ENCODE data around the gene PALLD. TPM values are rescaled to one million over a fixed set of nuclear protein-coding genes. Genes with fewer than 3 reads are reported as not detected.

The PALLD gene
- total and polyA plus RNA-seq, 2 of the 8 experiments (the other 6 are each of a cell fraction or from before 2014, with no cell fraction given), result 10.5 to 25.0 TPM

- H2BK5ac ChIP-seq (ENCODE audit: low read depth, low read length), result no peak overlapping the region
- H3K36me3 ChIP-seq (ENCODE audit: control insufficient read depth in 2 of 4, insufficient read depth in 4 of 4, low read length in 3 of 4), result peaks cover 2 to 25% (median 16%) of the 10 kb centered on the region in 4 experiments; a peak in 6 of 8 replicates
- no peaks in the 10 kb centered on the region for H3K23me2 ChIP-seq (ENCODE audit: low read depth, low read length)
- H4K91ac ChIP-seq (replicated peaks; ENCODE audit: insufficient read length, low read length), result no peak overlapping the region
- no peak overlapping the region for H3K27ac ChIP-seq (ENCODE audit: low read depth, low read length)
- no peaks in the 10 kb centered on the region for H3K79me1 ChIP-seq (ENCODE audit: low read depth, low read length)
- no peak overlapping the region for H2AFZ ChIP-seq (ENCODE audit: low read length)
- H3K9ac ChIP-seq (replicated peaks in 1 of 4; ENCODE audit: extremely low read depth in 1 of 4, low read depth in 3 of 4, low read length in 3 of 4), result no peak overlapping the region
- no peak overlapping the region for H4K8ac ChIP-seq (ENCODE audit: extremely low read depth, insufficient read depth, low read length)
- H3K27me3 ChIP-seq (replicated peaks in 1 of 4; ENCODE audit: control insufficient read depth in 3 of 4, extremely low read depth in 1 of 4, insufficient read depth in 3 of 4, low read length in 3 of 4), result no peaks in the 10 kb centered on the region
- POLR2A ChIA-PET (ENCODE audit: partially characterized antibody), result no interaction called here
- no peak overlapping the region for H3K4me2 ChIP-seq (ENCODE audit: insufficient read depth in 1 of 2, low read depth in 2 of 2, low read length in 2 of 2)
- no peak overlapping the region for H2BK20ac ChIP-seq (ENCODE audit: low read length)
- no peak for DNase-seq (ENCODE audit: low read depth in 1 of 2, low spot score in 2 of 2)
- no peak for FAIRE-seq
- no peaks in the 10 kb centered on the region for H3K4me1 ChIP-seq (replicated peaks in 1 of 4; ENCODE audit: control insufficient read depth in 3 of 4, insufficient read depth in 4 of 4, low read length in 3 of 4)
- H2BK12ac ChIP-seq (ENCODE audit: low read depth, low read length), result no peak overlapping the region
- no peak overlapping the region for H2BK15ac ChIP-seq (ENCODE audit: low read length)
- CTCF ChIA-PET (ENCODE audit: partially characterized antibody), result interaction anchor here (1.4 kb wide), 1 partner anchor 308 kb away, joined by 3 read pairs; no protein-coding TSS in a partner anchor
- no peak overlapping the region for H3K4ac ChIP-seq (replicated peaks; ENCODE audit: insufficient read length, low read depth, low read length)
- H2BK120ac ChIP-seq (replicated peaks; ENCODE audit: low read depth, low read length), result no peak overlapping the region
- H3K18ac ChIP-seq (ENCODE audit: extremely low read depth, low read length), result no peak overlapping the region
- no peak overlapping the region for H3K4me3 ChIP-seq (ENCODE audit: extremely low read depth in 1 of 4, insufficient read depth in 2 of 4, low read depth in 3 of 4, low read length in 4 of 4)
- H4K20me1 ChIP-seq (replicated peaks in 1 of 2; ENCODE audit: control insufficient read depth in 1 of 2, insufficient read depth in 2 of 2, low read length in 2 of 2), result no peaks in the 10 kb centered on the region
- TF ChIP-seq TCF12 (IDR thresholded peaks at IDR 0.05; ENCODE audit: low read depth, low read length), result no peak
- TF ChIP-seq HDAC6 (IDR thresholded peaks at IDR 0.05; ENCODE audit: low read depth, low read length), result no peak
- TF ChIP-seq PHF8 (conservative IDR thresholded peaks at IDR 0.05; ENCODE audit: low read depth, low read length), result no peak
- no peak for TF ChIP-seq USF2 (IDR thresholded peaks at IDR 0.05; ENCODE audit: low read length)
- TF ChIP-seq POLR2A (IDR thresholded peaks at IDR 0.05; ENCODE audit: control extremely low read depth in 1 of 2, low read depth in 2 of 2, low read length in 2 of 2), result no peak
- no peak overlapping the region for H2AK5ac ChIP-seq (ENCODE audit: low read depth, low read length)
- H3K56ac ChIP-seq (replicated peaks; ENCODE audit: insufficient read length, low read depth, low read length), result no peak overlapping the region
- no peak overlapping the region for H4K5ac ChIP-seq (ENCODE audit: insufficient read length, low read depth, low read length)
- H3K9me3 ChIP-seq (ENCODE audit: insufficient read depth in 2 of 2, low read depth in 1 of 2, low read length in 1 of 2), result no peaks in the 10 kb centered on the region
- H3K23ac ChIP-seq (ENCODE audit: insufficient read length), result no peak overlapping the region
- H3K14ac ChIP-seq (ENCODE audit: insufficient read length), result no peak overlapping the region
- WGBS, 2 experiments (ENCODE audit: extremely low coverage in 1 of 2, insufficient coverage in 1 of 2, insufficient read length in 1 of 2, insufficient replicate concordance in 2 of 2, low coverage in 1 of 2, low lambda C conversion rate in 2 of 2, missing lambda C conversion rate in 1 of 2), result 82% methylated on average over 2 of the region's 2 CpGs; no CpG with 5 or more reads in 1 of the 2 experiments
- no peaks in the 10 kb centered on the region for H3K79me2 ChIP-seq (ENCODE audit: control insufficient read depth in 1 of 2, insufficient read depth in 2 of 2, low read length in 2 of 2)
These were observed 396.4 kb downstream of the PALLD start for GRCh38 chr4:168893205-168893604.

Measured in H1 (cell line).